Mesenteric fat pad (tissue), 1 donor: ENCODE results near the gene DHRS1. TPM values are rescaled to one million over a fixed set of nuclear protein-coding genes. Genes with fewer than 3 reads are reported as not detected.

Experiments
- DNase-seq: peaks from one replicate; pipeline ENCODE4 v3.0.0-alpha.2; 2020; ENCODE audit warnings: low spot score
- total RNA-seq: library from RNA; stranded (reverse); fragmentation: NEBNext Ultra II Directional; extraction: Animal tissue kit (Norgen Biotek cat#: 25700); gene quantifications from one replicate; pipeline ENCODE4 v1.2.1, GENCODE V29; 2021
- donor health status: DM: yes; HTN: yes; CAD: no.

DHRS1 gene
- total RNA-seq, 1 donor from 2014 or later: 19.0 TPM

GRCh38 chr14:24267516-24267915, 32.1 kb downstream of the DHRS1 start:
- DNase-seq: no peak

- no peak for DNase-seq
These were observed 33.0 kb downstream of the DHRS1 start for GRCh38 chr14:24266344-24267244.

- no peak for DNase-seq
These were observed 35.3 kb downstream of the DHRS1 start for GRCh38 chr14:24264298-24264697.

- no peak for DNase-seq
These were observed 35.7 kb downstream of the DHRS1 start for GRCh38 chr14:24263848-24264247.

- DNase-seq: no peak
These were observed 36.5 kb downstream of the DHRS1 start, which contains the start of gene TGM1 for GRCh38 chr14:24262821-24263733. TGM1 (minus strand) TSS chr14:24263177; CDS start chr14:24262352, 825 bp downstream.

GRCh38 chr14:24261969-24262327, 37.6 kb downstream of the DHRS1 start:
- no peak for DNase-seq

- DNase-seq: no peak
These were observed 38.2 kb downstream of the DHRS1 start for GRCh38 chr14:24261256-24261968.

- no peak for DNase-seq
These were observed 38.8 kb downstream of the DHRS1 start for GRCh38 chr14:24260780-24261157.

GRCh38 chr14:24260026-24260779, 39.4 kb downstream of the DHRS1 start:
- no peak for DNase-seq

- DNase-seq: no peak
These were observed 40.1 kb downstream of the DHRS1 start for GRCh38 chr14:24259282-24260025.

- no peak for DNase-seq
These were observed 40.9 kb downstream of the DHRS1 start for GRCh38 chr14:24258548-24259265.

- no peak for DNase-seq
These were observed 41.5 kb downstream of the DHRS1 start for GRCh38 chr14:24258119-24258518.

GRCh38 chr14:24256960-24257359, 42.6 kb downstream of the DHRS1 start:
- no peak for DNase-seq

- DNase-seq: no peak
These were observed 43.5 kb downstream of the DHRS1 start for GRCh38 chr14:24255931-24256711.

GRCh38 chr14:24255438-24255837, 44.1 kb downstream of the DHRS1 start:
- no peak for DNase-seq

GRCh38 chr14:24254630-24255392, 44.8 kb downstream of the DHRS1 start:
- DNase-seq: no peak

- DNase-seq: no peak
These were observed 45.6 kb downstream of the DHRS1 start for GRCh38 chr14:24253936-24254335.
